IPS DF 6.9 (cell line): ENCODE measurements around the gene AGBL4.
"Not testable (repeated sequence)": the region's sequence is repeated elsewhere in the genome, so short reads cannot be mapped to it uniquely, and the experiment has no call there.

Experiments
- DNase-seq: peaks from one replicate; pipeline ENCODE4 v3.0.0-alpha.2; 2013; ENCODE audit warnings: low read depth, low spot score
- H3K27ac ChIP-seq: one replicate; pipeline ENCODE4 v1.5.1; 2013; ENCODE audit warnings: low read length, control low read depth
- H3K27me3 ChIP-seq: 2 replicates; pipeline ENCODE4 v1.6.1; 2013; ENCODE audit warnings: mild to moderate bottlenecking, low read length; ENCODE audit not compliant: control insufficient read depth, insufficient read depth
- H3K36me3 ChIP-seq: 2 replicates; pipeline ENCODE4 v1.6.1; 2013; ENCODE audit warnings: low read length; ENCODE audit not compliant: control insufficient read depth, insufficient read depth
- H3K4me1 ChIP-seq: 2 replicates; pipeline ENCODE4 v1.6.1; 2013; ENCODE audit warnings: low read length; ENCODE audit not compliant: control insufficient read depth, insufficient read depth
- H3K4me3 ChIP-seq: 2 replicates; pipeline ENCODE4 v1.5.1; 2013; ENCODE audit warnings: mild to moderate bottlenecking, low read length
- H3K9me3 ChIP-seq: 2 replicates; pipeline ENCODE4 v1.6.1; 2013; ENCODE audit warnings: low read length, inconsistent platforms; ENCODE audit not compliant: control insufficient read depth, insufficient read depth
- WGBS: extraction: QIAGEN DNeasy Blood & Tissue Kit; methylation state at CpG from one replicate; pipeline ENCODE4 v1.1.7; 2013; ENCODE audit warnings: mixed read lengths, missing lambda C conversion rate; ENCODE audit not compliant: insufficient read length, insufficient coverage; 5-methylcytosine and 5-hydroxymethylcytosine counted together

Gene AGBL4

DNA sequence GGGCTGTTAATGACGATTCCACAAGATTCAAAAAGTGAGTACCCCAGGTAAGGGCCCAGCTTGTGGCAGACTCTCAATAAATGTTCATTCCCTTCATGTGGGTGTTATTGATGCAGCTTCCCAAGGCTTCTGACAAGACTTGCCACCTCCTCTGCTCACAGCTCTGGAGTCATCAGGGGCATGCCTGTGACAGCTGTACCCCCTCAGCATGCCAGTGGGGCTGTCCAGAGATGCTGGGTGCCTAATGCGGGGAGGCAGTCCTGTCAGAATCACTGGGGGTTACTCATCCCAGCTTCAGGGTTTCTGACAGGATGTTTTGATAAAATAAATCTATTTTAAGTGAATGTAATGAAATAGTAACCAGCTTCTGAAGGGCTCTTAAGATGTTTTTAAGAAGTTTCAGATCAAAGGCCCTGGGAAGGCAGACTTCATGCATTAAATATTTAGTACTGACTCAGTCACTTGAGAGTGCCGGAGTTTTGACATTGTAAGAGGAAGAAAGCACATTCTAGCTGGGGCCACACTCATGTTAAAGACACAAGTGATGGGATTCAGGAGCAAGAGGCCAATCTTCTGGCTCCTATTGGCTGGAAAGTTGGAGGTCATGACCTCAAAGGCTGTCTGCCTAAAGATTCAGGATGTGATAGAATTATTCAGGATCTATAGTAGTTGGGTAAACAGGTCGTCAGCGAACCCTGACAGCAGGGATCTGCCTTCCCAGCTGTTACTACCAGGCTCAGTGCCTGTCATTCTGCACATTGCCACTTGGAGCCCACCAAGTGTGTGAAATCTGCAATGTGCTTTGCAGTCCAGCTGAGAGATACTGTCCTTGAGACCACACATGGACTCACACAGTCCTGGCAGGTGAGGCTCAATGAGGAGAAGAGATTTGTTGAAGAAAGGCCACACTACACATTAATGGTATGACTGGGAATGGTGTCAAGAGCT is 1007.5 kb downstream of the AGBL4 start:
- no peak for DNase-seq
- no peaks in the 10 kb centered on the region for H3K36me3 ChIP-seq
- no peak overlapping the region for H3K4me3 ChIP-seq
- no peaks in the 10 kb centered on the region for H3K4me1 ChIP-seq
- no peak overlapping the region for H3K27ac ChIP-seq
- no peaks in the 10 kb centered on the region for H3K27me3 ChIP-seq
- whole genome bisulfite sequencing = no CpG with 5 or more reads among the region's 5 CpGs
- H3K9me3 ChIP-seq = peaks cover 5% of the 10 kb centered on the region

DNA sequence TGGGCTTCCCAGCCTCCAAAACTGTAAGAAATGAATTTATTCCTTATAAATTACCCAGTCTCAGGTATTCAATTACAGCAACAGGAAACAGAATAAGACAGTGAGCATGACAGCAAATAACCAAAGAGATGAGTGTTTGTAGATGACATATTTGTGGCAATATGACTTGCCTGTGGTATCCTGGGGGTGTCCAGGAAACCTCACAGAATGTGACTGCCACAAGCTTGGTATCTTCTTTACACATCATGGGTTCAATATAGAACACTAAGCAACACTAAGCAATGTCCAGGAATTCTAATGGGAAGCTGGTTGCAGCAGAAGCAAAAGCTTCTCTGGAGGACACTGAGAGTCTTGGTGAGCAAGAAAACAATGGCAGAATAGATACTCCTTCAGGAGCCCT is 1010.7 kb downstream of the AGBL4 start:
- no peak overlapping the region for H3K4me3 ChIP-seq
- no peak overlapping the region for H3K27ac ChIP-seq
- H3K9me3 ChIP-seq = peaks cover 3% of the 10 kb centered on the region
- H3K27me3 ChIP-seq = no peaks in the 10 kb centered on the region
- H3K36me3 ChIP-seq = no peaks in the 10 kb centered on the region
- H3K4me1 ChIP-seq = no peaks in the 10 kb centered on the region
- no peak for DNase-seq

DNA sequence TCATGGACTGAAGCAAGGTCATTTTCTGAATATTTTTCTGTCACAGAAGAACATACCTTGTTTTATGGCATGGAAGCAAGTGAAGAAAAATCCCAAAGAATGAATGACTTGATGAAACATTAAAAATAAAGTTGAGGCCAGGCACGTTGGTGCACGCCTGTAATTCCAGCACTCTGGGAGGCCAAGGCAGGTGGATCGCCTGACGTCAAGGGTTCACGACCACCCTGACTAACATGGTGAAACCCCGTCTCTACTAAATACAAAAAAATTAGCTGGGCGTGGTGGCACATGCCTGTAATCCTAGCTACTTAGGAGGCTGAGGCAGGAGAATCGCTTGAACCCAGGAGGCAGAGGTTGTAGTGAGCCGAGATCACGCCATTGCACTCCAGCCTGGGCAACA is 1020.8 kb downstream of the AGBL4 start:
- H3K27me3 ChIP-seq, DNase-seq: not testable (repeated sequence)
- WGBS = no CpG with 5 or more reads among the region's 10 CpGs

DNA sequence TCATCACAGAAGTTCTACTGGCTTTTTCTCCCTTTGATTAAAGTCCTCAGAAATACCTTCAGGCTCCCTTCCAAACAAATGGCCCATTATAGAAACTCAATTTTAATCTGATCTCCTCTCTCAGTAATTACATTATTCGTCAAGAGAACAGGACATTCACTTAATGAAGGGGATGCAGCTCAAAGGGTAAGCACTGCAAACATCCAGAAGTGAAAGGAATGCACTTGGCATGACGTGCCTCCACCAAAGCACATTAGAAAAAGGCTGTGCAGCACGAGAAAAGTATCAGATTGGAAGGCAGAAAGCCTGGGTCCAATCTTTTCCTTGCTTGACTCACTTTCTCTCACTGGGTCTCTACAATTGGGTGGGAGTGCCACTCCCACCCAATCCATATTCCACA is 1024.4 kb downstream of the AGBL4 start:
- no CpG with 5 or more reads among the region's 3 CpGs for WGBS
- no peaks in the 10 kb centered on the region for H3K36me3 ChIP-seq
- no peaks in the 10 kb centered on the region for H3K4me1 ChIP-seq
- no peak overlapping the region for H3K27ac ChIP-seq
- peaks cover 4% of the 10 kb centered on the region; the same call in 1 of the 2 replicates for H3K9me3 ChIP-seq
- H3K4me3 ChIP-seq = no peak overlapping the region
- no peaks in the 10 kb centered on the region for H3K27me3 ChIP-seq
- DNase-seq = no peak

More for the DNA sequence above, 1020.8 kb downstream of the AGBL4 start:
- not testable (repeated sequence) for H3K4me1 ChIP-seq, H3K4me3 ChIP-seq, H3K27ac ChIP-seq, H3K9me3 ChIP-seq, H3K36me3 ChIP-seq

DNA sequence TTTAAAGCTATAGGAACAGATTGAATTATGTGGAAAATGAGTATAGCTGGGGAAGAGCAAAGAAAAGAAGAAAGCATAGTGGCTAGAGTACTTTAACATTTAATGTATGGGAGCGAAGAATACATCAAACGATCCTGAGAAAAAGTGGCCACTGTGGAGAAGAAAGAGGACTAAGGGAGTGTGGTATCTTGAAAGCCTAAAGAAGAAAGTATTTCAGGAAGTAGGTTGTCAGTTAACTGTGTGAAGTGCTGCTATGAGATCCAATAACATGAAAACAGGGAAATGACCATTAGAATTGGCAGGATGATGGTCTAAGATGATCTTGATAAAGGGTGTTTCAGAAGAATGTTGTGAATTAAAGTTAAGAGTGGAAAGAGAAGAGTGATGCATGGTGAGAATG is 1027.4 kb downstream of the AGBL4 start:
- Histone ChIP-seq H3K9me3 (peaks cover 3% of the 10 kb centered on the region), H3K27ac (no peak overlapping the region), H3K4me3 (no peak overlapping the region), H3K4me1 (no peaks in the 10 kb centered on the region), H3K27me3 (no peaks in the 10 kb centered on the region), H3K36me3 (no peaks in the 10 kb centered on the region)
- no peak for DNase-seq
- WGBS = no CpG with 5 or more reads among the region's 2 CpGs

DNA sequence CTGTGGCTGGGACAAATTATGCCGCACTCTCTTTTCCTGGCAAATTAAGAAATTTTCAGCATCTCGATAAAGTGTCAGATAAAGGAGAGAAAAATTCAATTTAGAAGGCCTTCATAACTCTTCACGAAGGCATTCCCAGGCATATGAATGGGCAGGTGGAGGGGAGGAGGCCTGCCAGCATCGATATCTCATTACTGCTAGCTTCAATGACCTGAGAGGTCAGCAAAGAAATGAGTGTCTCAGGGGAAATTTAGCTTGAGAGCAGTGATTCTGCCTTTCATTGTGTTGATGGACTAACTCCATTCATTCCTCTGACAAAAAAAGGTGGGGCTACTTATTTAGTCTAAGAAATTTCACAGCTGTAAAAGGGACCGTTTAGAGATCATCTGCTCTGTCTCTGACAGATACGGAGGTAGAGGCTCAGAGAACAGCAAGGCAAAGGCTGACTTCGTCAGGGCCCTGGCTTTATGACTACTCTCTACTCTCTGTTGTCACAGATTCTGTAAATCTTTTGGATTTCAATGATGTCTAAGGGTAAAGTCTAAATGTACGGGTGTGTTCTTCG is 1035.0 kb downstream of the AGBL4 start:
- H3K9me3 ChIP-seq = no peaks in the 10 kb centered on the region; the same call in none of the 2 replicates
- no peaks in the 10 kb centered on the region for H3K27me3 ChIP-seq
- WGBS = no CpG with 5 or more reads among the region's 9 CpGs
- H3K4me1 ChIP-seq = no peaks in the 10 kb centered on the region
- DNase-seq = no peak
- no peak overlapping the region for H3K4me3 ChIP-seq
- H3K36me3 ChIP-seq = no peaks in the 10 kb centered on the region
- H3K27ac ChIP-seq = no peak overlapping the region

DNA sequence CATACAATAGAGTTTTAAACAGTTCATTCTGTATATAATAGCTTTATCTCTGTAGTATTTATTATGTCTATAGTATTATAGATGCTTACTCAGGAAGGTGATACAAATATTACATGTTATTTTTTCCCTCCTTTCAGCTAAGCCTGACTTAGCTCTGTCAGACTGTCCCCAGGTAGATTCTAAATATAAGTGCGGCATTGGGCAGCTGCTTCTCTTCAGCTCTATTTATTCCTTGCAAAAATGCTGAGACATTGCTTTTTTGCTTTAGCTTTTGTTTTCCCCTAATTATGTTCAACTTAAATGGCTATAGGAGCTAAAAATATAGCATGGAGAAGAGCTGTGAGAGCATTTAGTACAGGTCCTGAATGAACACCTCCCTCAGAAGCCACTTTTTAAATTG is 1043.8 kb downstream of the AGBL4 start:
- Histone ChIP-seq H3K4me1 (no peaks in the 10 kb centered on the region), H3K4me3 (no peak overlapping the region), H3K27me3 (no peaks in the 10 kb centered on the region), H3K36me3 (no peaks in the 10 kb centered on the region), H3K9me3 (peaks cover 1% of the 10 kb centered on the region; the same call in 1 of the 2 replicates), H3K27ac (no peak overlapping the region)
- no peak for DNase-seq
- WGBS = no CpG with 5 or more reads among the region's 1 CpG

DNA sequence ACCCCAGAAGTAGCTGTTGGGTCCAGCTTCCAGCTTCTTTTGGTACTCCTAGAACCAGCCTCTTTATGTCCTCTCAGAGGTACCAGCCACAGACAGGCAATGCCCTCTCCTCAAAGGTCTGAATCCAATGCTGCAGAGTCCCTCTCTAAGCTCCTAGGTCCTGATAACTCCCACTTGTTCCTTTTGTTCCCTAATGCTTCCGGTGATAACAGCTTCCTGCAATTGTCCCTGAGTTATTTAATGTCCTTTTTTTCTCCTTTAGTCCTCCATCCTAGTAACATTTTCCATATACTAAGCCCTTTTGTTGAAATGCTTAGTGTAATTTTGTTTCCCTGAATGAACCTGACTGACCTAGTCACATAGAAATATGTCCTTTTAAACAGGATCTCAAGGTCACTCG is 1045.3 kb downstream of the AGBL4 start:
- no peak for DNase-seq
- H3K27me3 ChIP-seq = no peaks in the 10 kb centered on the region
- peaks cover 2% of the 10 kb centered on the region; the same call in 1 of the 2 replicates for H3K9me3 ChIP-seq
- H3K36me3 ChIP-seq = no peaks in the 10 kb centered on the region
- no CpG with 5 or more reads among the region's 2 CpGs for whole genome bisulfite sequencing
- H3K4me1 ChIP-seq = no peaks in the 10 kb centered on the region
- no peak overlapping the region for H3K27ac ChIP-seq
- H3K4me3 ChIP-seq = no peak overlapping the region

DNA sequence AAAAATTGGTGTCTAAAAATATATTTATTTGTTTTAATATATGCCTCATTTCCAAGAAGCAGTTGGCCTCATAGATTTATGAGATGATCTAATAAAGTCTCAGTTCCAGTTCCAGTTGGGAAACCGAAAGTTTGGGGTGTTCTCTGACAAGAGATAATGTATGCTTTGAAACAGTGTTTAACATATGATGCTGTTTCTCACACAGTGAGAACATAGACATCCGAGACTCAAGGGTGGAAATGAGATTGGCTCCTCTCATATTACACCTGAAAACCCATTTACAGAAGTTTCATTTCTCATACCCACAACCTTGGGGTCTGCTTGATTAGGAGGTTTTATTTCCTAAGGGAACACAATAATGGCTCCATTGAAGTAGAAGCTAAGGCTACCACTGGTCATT is 1046.5 kb downstream of the AGBL4 start:
- DNase-seq = no peak
- Histone ChIP-seq H3K36me3 (no peaks in the 10 kb centered on the region), H3K9me3 (peaks cover 3% of the 10 kb centered on the region; the same call in 1 of the 2 replicates), H3K4me1 (no peaks in the 10 kb centered on the region), H3K4me3 (no peak overlapping the region), H3K27me3 (no peaks in the 10 kb centered on the region), H3K27ac (no peak overlapping the region)
- no CpG with 5 or more reads among the region's 2 CpGs for WGBS

DNA sequence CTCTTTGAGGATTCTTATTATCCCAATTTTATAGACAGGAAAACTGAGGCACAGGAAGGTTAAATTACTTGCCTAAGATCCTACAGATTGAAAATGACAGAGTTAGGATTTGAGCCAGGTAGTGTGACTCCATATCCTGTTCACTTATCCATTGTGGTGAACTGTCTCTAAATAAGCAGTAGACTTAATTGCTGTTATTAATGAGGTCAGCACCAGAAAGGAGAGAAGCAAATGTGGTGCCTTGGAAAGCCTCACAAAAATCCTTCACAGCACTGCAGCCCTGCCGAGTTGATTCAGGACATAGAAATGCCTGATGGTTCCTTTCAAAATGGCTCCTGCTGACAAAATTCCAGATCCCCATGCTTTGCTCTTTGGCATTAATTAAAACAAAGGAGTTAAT is 1053.8 kb downstream of the AGBL4 start:
- DNase-seq = no peak
- Histone ChIP-seq H3K9me3 (peaks cover 2% of the 10 kb centered on the region; the same call in 1 of the 2 replicates), H3K36me3 (no peaks in the 10 kb centered on the region), H3K4me1 (no peaks in the 10 kb centered on the region), H3K27me3 (no peaks in the 10 kb centered on the region), H3K27ac (no peak overlapping the region), H3K4me3 (no peak overlapping the region)
- no CpG with 5 or more reads among the region's 1 CpG for WGBS
